Spleen (tissue), 11 donors: ENCODE results near the gene SLC24A3. TPM values are rescaled to one million over a fixed set of nuclear protein-coding genes. Genes with fewer than 3 reads are reported as not detected.

Source experiments
- DNase-seq: peaks from one replicate; pipeline ENCODE4 v3.0.0-alpha.2; 2020
- H3K27ac ChIP-seq, 8 donors: fragments of 200-600 bp; sonication (generic) in 7 of 8; 1 replicate in 4 of 8; 2 replicates in 4 of 8; pipeline versions ENCODE4 v1.5.0 to v1.8.0; 2016 to 2021; ENCODE audit warnings: inconsistent platforms in 4 of 8, mild to moderate bottlenecking in 4 of 8, moderate library complexity in 1 of 8
- H3K27me3 ChIP-seq, 7 donors: fragments of 200-600 bp; sonication (generic) in 6 of 7; replicated peaks in 1 of 7; 1 replicate in 4 of 7; 2 replicates in 3 of 7; pipeline versions ENCODE4 v1.5.0 to v1.8.0; 2016 to 2021; ENCODE audit warnings: inconsistent platforms in 3 of 7, mild to moderate bottlenecking in 1 of 7
- H3K36me3 ChIP-seq, 6 donors: fragments of 200-600 bp; sonication (generic) in 5 of 6; 1 replicate in 4 of 6; 2 replicates in 2 of 6; pipeline versions ENCODE4 v1.5.0 to v1.8.0; 2016 to 2021; ENCODE audit warnings: inconsistent platforms in 2 of 6
- H3K4me1 ChIP-seq, 6 donors: fragments of 200-600 bp; sonication (generic) in 5 of 6; 1 replicate in 3 of 6; 2 replicates in 3 of 6; pipeline versions ENCODE4 v1.5.0 to v1.8.0; 2016 to 2021; ENCODE audit warnings: inconsistent platforms in 3 of 6
- H3K4me3 ChIP-seq, 8 donors: fragments of 200-600 bp; sonication (generic) in 7 of 8; 1 replicate in 4 of 8; 2 replicates in 4 of 8; pipeline versions ENCODE4 v1.5.0 to v1.8.0; 2016 to 2021; ENCODE audit warnings: inconsistent platforms in 4 of 8, mild to moderate bottlenecking in 4 of 8, moderate library complexity in 2 of 8
- H3K9me3 ChIP-seq, 8 donors: fragments of 200-600 bp; sonication (generic) in 7 of 8; 1 replicate in 4 of 8; 2 replicates in 4 of 8; pipeline versions ENCODE4 v1.5.0 to v1.8.0; 2016 to 2021; ENCODE audit warnings: inconsistent platforms in 4 of 8
- CTCF ChIP-seq, 11 experiments: fragments of 200-600 bp in 7 of 11; fragments of 450-650 bp in 4 of 11; sonication (generic) in 4 of 11; IDR thresholded peaks in 8 of 11; conservative IDR thresholded peaks in 3 of 11; 1 replicate in 7 of 11; 2 replicates in 4 of 11; pipeline versions ENCODE4 v1.4.0 to v1.8.0; 2016 to 2021; ENCODE audit warnings: antibody characterized with exemption in 11 of 11, inconsistent platforms in 4 of 11, mild to moderate bottlenecking in 1 of 11
- POLR2A ChIP-seq, 3 donors: fragments of 450-650 bp; IDR thresholded peaks; one replicate each; pipeline ENCODE4 v1.5.1; 2017; ENCODE audit warnings: antibody characterized with exemption in 3 of 3, mild to moderate bottlenecking in 1 of 3
- POLR2AphosphoS5 ChIP-seq, 3 donors: sonication (generic); formaldehyde crosslinking; IDR thresholded peaks; one replicate each; pipeline ENCODE4 v1.5.1; 2017; ENCODE audit warnings: antibody characterized with exemption in 3 of 3
- WGBS, 5 donors: extraction: QIAGEN DNeasy Blood & Tissue Kit in 3 of 5; methylation state at CpG; one replicate each; pipeline versions ENCODE4 v1.1.5 to v1.1.7; 2013 to 2018; 5-methylcytosine and 5-hydroxymethylcytosine counted together
- intact Hi-C: fragments of 100-400 bp; cut with DNase I; formaldehyde crosslinking; loops from one replicate; pipeline ENCODE4 v1.15.0; 2023; ENCODE audit warnings: low total_unique reads
- polyA plus RNA-seq, 3 donors: library from polyadenylated mRNA; stranded (reverse); fragments of 200-250 nt; gene quantifications; one replicate each; pipeline ENCODE4 v1.2.1, GENCODE V29; 2013
- total RNA-seq, 7 donors: library from RNA; depleted of rRNA in 3 of 7; stranded (reverse); fragments of >200 nt in 3 of 7; fragmentation: NEBNext Ultra II Directional in 4 of 7; extraction: Animal tissue kit (Norgen Biotek cat#: 25700) in 4 of 7; gene quantifications; one replicate each; pipeline versions ENCODE4 v1.1.0 to v1.2.1, GENCODE V29; 2016 to 2021
- donor health status: healthy with polysubstance abuse.
- donor health status: DM: no; HTN: no; CAD: no; lungs with moderate emphysema.
- donor health status: DM: no; HTN: no; CAD: no.
- donor health status: Bipolar disorder and iron deficiency.
- donor health status: healthy.
- donor health status: DM: no; HTN: no; CAD: no.
- donor health status: DM: yes; HTN: yes; CAD: no.

Gene SLC24A3
- total and polyA plus RNA-seq, 10 donors, result 0.37 to 3.9 (median 2.6) TPM

DNA sequence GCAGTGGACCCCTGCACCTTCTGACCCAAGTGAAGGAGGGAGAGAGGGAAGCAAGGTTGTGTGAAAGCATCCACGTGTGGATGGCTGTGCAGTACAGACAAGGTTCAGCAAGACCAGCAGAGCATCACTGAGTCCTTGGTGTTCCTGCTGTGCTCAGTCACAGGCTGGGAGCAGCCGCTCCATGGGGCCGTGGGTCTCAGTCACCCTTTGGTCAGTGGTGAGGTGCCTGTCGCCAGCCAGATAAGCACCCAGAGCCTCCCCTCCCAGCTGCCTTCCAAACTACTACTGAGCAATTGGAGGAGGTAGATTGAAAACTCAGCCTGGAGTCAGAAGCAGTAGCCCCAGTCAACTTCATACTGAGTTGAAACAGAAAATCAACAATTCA is 218.9 kb downstream of the SLC24A3 start:
- Histone ChIP-seq H3K4me1 (peaks cover 0 to 10% (median 0%) of the 10 kb centered on the region in 6 donors), H3K27me3 (no peaks in the 10 kb centered on the region), H3K4me3 (no peak overlapping the region), H3K9me3 (no peaks in the 10 kb centered on the region), H3K36me3 (no peaks in the 10 kb centered on the region), H3K27ac (no peak overlapping the region)
- DNase-seq, result no peak
- intact Hi-C loops, result no loop called here
- TF ChIP-seq CTCF (IDR thresholded peaks at IDR 0.05 in 8 of 11, conservative IDR thresholded peaks at IDR 0.05 in 3 of 11) (no peak), POLR2AphosphoS5 (IDR thresholded peaks at IDR 0.05) (no peak), POLR2A (IDR thresholded peaks at IDR 0.05) (no peak)
- 49 to 80% (median 63%) methylated on average over 4 of the region's 4 CpGs for WGBS, 5 donors

- H3K27ac ChIP-seq, result no peak overlapping the region
- peaks cover 0 to 10% (median 0%) of the 10 kb centered on the region in 6 donors for H3K4me1 ChIP-seq
- WGBS, 5 donors, result 68 to 82% (median 81%) methylated on average over 2 of the region's 2 CpGs
- intact Hi-C loops, result no loop called here
- H3K36me3 ChIP-seq, result no peaks in the 10 kb centered on the region
- TF ChIP-seq CTCF (IDR thresholded peaks at IDR 0.05 in 8 of 11, conservative IDR thresholded peaks at IDR 0.05 in 3 of 11) (no peak), POLR2AphosphoS5 (IDR thresholded peaks at IDR 0.05) (no peak), POLR2A (IDR thresholded peaks at IDR 0.05) (no peak)
- H3K4me3 ChIP-seq, result no peak overlapping the region
- DNase-seq, result no peak
- no peaks in the 10 kb centered on the region for H3K27me3 ChIP-seq
- H3K9me3 ChIP-seq, result no peaks in the 10 kb centered on the region
These were observed 219.5 kb downstream of the SLC24A3 start for GRCh38 chr20:19431906-19432305.

- WGBS, 5 donors, result 51 to 81% (median 72%) methylated on average over 10 of the region's 10 CpGs
These were observed 221.2 kb downstream of the SLC24A3 start for GRCh38 chr20:19433371-19434350.

More at GRCh38 chr20:19433371-19434350, 221.2 kb downstream of the SLC24A3 start:
- no peak for DNase-seq
- Histone ChIP-seq H3K36me3 (no peaks in the 10 kb centered on the region), H3K4me1 (no peaks in the 10 kb centered on the region), H3K4me3 (no peak overlapping the region), H3K27me3 (no peaks in the 10 kb centered on the region), H3K9me3 (no peaks in the 10 kb centered on the region), H3K27ac (no peak overlapping the region)
- no peak for TF ChIP-seq POLR2AphosphoS5 (IDR thresholded peaks at IDR 0.05)
- TF ChIP-seq POLR2A (IDR thresholded peaks at IDR 0.05), result no peak
- TF ChIP-seq CTCF (IDR thresholded peaks at IDR 0.05 in 8 of 11, conservative IDR thresholded peaks at IDR 0.05 in 3 of 11), result no peak
- intact Hi-C loops, result no loop called here
